ENCODE results near the gene DPYSL4.

DNA sequence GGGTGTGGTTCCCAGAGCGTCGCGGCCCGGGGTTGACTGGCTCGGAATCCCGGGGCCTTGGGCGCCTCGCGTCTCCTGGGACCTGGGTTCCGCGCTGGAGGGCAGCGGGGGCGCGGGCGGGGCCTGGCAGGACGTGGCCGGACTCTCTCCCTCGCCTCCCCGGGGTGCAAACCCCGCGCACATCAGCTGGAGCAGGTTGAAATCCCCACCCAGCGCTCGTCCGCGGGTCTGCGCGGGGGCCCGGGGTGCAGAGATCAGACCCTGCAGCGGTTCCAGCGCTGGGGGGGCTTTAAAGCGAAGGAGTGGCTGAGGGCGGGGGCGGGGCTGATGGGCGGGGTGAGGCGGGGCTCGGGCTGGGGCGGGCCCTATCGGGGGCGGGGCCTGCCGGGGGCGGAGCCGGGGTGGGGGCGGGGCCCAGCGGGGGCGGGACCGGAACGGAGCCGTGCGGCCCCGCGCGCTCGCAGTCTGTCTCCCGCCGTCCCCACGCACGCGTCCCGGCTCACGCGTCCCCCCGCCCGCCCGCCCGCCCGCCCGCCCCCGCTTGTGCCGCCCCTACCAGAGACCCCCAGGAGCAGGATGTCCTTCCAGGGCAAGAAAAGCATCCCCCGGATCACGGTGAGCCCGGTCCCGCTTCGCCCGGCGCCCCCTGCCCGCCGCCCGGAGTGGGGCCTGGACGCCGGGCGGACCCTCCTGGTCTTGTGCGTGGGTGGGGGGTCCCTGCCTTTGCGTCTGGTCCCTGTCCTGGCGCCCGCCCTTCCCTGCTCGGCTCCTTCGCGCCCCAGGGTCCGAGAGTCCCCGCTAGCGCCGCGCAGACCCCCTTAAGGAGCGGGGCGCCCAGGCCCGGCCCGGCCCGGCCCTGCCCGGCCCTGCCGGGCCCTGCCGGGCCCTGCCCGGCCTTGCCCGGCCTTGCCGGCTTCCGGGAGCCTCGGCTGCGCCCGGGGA lies at the start of gene DPYSL4:
- TF ChIP-seq, protein P1, sequence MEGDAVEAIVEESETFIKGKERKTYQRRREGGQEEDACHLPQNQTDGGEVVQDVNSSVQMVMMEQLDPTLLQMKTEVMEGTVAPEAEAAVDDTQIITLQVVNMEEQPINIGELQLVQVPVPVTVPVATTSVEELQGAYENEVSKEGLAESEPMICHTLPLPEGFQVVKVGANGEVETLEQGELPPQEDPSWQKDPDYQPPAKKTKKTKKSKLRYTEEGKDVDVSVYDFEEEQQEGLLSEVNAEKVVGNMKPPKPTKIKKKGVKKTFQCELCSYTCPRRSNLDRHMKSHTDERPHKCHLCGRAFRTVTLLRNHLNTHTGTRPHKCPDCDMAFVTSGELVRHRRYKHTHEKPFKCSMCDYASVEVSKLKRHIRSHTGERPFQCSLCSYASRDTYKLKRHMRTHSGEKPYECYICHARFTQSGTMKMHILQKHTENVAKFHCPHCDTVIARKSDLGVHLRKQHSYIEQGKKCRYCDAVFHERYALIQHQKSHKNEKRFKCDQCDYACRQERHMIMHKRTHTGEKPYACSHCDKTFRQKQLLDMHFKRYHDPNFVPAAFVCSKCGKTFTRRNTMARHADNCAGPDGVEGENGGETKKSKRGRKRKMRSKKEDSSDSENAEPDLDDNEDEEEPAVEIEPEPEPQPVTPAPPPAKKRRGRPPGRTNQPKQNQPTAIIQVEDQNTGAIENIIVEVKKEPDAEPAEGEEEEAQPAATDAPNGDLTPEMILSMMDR (IDR thresholded peaks at IDR 0.05), result no peak
- TF ChIP-seq POLR2A (IDR thresholded peaks at IDR 0.05), result no peak

Measured in testis (tissue), 2 donors.